Measurements from ENCODE around the gene PARVG. TPM values are rescaled to one million over a fixed set of nuclear protein-coding genes. Genes with fewer than 3 reads are reported as not detected.

Gene PARVG
- total and polyA plus RNA-seq, 9 of the 15 experiments (the other 6 are each of a cell fraction or from before 2014, with no cell fraction given), result 0.35 TPM; not detected in 8

GRCh38 chr22:44167501-44167900 is 13.2 kb upstream of the PARVG start (continued):
- TF ChIP-seq REST (IDR thresholded peaks at IDR 0.05; ENCODE audit: borderline replicate concordance), result no peak
- TF ChIP-seq REST (CRISPR knock-in tag; IDR thresholded peaks at IDR 0.05; ENCODE audit: low read depth), result no peak
- TF ChIP-seq TFAP4 (CRISPR knock-in tag; IDR thresholded peaks at IDR 0.05; ENCODE audit: borderline replicate concordance), result no peak
- no peak for TF ChIP-seq ZNF551 (CRISPR knock-in tag; IDR thresholded peaks at IDR 0.05)
- TF ChIP-seq DPF2 (IDR thresholded peaks at IDR 0.05), result no peak

All from K562 (cell line).